Measurements from ENCODE around the gene SP140. TPM values are rescaled to one million over a fixed set of nuclear protein-coding genes. Genes with fewer than 3 reads are reported as not detected.

The SP140 gene
- total and polyA plus RNA-seq, 2 of the 13 experiments (the other 11 are each of a cell fraction or from before 2014, with no cell fraction given), result 0.57 to 0.80 TPM

- no peak for TF ChIP-seq TRAFD1 (CRISPR knock-in tag; IDR thresholded peaks at IDR 0.05; ENCODE audit: borderline replicate concordance)
- no peak for TF ChIP-seq ZNF660 (CRISPR knock-in tag; IDR thresholded peaks at IDR 0.05; ENCODE audit: borderline replicate concordance, low read depth)
- no peak for TF ChIP-seq TEAD2 (CRISPR knock-in tag; IDR thresholded peaks at IDR 0.05)
- TF ChIP-seq GMEB1 (CRISPR knock-in tag; IDR thresholded peaks at IDR 0.05; ENCODE audit: borderline replicate concordance), result no peak
- no peak for TF ChIP-seq SP4 (CRISPR knock-in tag; IDR thresholded peaks at IDR 0.05)
- TF ChIP-seq, protein P1, sequence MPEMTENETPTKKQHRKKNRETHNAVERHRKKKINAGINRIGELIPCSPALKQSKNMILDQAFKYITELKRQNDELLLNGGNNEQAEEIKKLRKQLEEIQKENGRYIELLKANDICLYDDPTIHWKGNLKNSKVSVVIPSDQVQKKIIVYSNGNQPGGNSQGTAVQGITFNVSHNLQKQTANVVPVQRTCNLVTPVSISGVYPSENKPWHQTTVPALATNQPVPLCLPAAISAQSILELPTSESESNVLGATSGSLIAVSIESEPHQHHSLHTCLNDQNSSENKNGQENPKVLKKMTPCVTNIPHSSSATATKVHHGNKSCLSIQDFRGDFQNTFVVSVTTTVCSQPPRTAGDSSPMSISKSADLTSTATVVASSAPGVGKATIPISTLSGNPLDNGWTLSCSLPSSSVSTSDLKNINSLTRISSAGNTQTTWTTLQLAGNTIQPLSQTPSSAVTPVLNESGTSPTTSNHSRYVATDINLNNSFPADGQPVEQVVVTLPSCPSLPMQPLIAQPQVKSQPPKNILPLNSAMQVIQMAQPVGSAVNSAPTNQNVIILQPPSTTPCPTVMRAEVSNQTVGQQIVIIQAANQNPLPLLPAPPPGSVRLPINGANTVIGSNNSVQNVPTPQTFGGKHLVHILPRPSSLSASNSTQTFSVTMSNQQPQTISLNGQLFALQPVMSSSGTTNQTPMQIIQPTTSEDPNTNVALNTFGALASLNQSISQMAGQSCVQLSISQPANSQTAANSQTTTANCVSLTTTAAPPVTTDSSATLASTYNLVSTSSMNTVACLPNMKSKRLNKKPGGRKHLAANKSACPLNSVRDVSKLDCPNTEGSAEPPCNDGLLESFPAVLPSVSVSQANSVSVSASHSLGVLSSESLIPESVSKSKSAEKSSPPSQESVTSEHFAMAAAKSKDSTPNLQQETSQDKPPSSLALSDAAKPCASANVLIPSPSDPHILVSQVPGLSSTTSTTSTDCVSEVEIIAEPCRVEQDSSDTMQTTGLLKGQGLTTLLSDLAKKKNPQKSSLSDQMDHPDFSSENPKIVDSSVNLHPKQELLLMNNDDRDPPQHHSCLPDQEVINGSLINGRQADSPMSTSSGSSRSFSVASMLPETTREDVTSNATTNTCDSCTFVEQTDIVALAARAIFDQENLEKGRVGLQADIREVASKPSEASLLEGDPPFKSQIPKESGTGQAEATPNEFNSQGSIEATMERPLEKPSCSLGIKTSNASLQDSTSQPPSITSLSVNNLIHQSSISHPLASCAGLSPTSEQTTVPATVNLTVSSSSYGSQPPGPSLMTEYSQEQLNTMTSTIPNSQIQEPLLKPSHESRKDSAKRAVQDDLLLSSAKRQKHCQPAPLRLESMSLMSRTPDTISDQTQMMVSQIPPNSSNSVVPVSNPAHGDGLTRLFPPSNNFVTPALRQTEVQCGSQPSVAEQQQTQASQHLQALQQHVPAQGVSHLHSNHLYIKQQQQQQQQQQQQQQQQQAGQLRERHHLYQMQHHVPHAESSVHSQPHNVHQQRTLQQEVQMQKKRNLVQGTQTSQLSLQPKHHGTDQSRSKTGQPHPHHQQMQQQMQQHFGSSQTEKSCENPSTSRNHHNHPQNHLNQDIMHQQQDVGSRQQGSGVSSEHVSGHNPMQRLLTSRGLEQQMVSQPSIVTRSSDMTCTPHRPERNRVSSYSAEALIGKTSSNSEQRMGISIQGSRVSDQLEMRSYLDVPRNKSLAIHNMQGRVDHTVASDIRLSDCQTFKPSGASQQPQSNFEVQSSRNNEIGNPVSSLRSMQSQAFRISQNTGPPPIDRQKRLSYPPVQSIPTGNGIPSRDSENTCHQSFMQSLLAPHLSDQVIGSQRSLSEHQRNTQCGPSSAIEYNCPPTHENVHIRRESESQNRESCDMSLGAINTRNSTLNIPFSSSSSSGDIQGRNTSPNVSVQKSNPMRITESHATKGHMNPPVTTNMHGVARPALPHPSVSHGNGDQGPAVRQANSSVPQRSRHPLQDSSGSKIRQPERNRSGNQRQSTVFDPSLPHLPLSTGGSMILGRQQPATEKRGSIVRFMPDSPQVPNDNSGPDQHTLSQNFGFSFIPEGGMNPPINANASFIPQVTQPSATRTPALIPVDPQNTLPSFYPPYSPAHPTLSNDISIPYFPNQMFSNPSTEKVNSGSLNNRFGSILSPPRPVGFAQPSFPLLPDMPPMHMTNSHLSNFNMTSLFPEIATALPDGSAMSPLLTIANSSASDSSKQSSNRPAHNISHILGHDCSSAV (CRISPR knock-in tag; IDR thresholded peaks at IDR 0.05; ENCODE audit: borderline replicate concordance), result no peak
These were observed 60.5 kb downstream of the SP140 start (continued) for GRCh38 chr2:230286048-230286447.
